Body of pancreas (tissue), 4 donors: ENCODE data around the gene GRIP2.

Source experiments
- POLR2A ChIP-seq, 3 donors: fragments of 450-650 bp; IDR thresholded peaks; one replicate each; pipeline ENCODE4 v1.6.1; 2016; ENCODE audit warnings: antibody characterized with exemption in 3 of 3, mild to moderate bottlenecking in 2 of 3
- TF ChIP-seq, protein P1 (sequence below), 7 experiments: fragments of 450-650 bp in 4 of 7; fragments of 200-600 bp in 3 of 7; sonication (generic) in 3 of 7; IDR thresholded peaks; one replicate each; pipeline ENCODE4 v1.5.1; 2016 to 2019; ENCODE audit warnings: antibody characterized with exemption in 7 of 7

- TF ChIP-seq, protein P1, sequence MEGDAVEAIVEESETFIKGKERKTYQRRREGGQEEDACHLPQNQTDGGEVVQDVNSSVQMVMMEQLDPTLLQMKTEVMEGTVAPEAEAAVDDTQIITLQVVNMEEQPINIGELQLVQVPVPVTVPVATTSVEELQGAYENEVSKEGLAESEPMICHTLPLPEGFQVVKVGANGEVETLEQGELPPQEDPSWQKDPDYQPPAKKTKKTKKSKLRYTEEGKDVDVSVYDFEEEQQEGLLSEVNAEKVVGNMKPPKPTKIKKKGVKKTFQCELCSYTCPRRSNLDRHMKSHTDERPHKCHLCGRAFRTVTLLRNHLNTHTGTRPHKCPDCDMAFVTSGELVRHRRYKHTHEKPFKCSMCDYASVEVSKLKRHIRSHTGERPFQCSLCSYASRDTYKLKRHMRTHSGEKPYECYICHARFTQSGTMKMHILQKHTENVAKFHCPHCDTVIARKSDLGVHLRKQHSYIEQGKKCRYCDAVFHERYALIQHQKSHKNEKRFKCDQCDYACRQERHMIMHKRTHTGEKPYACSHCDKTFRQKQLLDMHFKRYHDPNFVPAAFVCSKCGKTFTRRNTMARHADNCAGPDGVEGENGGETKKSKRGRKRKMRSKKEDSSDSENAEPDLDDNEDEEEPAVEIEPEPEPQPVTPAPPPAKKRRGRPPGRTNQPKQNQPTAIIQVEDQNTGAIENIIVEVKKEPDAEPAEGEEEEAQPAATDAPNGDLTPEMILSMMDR (IDR thresholded peaks at IDR 0.05): no peak
- TF ChIP-seq POLR2A (IDR thresholded peaks at IDR 0.05): no peak
Measured at GRCh38 chr3:14507305-14507741, 32.8 kb downstream of the GRIP2 start.
